ENCODE results near the gene ADCYAP1R1. TPM values are rescaled to one million over a fixed set of nuclear protein-coding genes. Genes with fewer than 3 reads are reported as not detected.

ADCYAP1R1 gene
- total RNA-seq, result not detected in 2 replicates

DNA sequence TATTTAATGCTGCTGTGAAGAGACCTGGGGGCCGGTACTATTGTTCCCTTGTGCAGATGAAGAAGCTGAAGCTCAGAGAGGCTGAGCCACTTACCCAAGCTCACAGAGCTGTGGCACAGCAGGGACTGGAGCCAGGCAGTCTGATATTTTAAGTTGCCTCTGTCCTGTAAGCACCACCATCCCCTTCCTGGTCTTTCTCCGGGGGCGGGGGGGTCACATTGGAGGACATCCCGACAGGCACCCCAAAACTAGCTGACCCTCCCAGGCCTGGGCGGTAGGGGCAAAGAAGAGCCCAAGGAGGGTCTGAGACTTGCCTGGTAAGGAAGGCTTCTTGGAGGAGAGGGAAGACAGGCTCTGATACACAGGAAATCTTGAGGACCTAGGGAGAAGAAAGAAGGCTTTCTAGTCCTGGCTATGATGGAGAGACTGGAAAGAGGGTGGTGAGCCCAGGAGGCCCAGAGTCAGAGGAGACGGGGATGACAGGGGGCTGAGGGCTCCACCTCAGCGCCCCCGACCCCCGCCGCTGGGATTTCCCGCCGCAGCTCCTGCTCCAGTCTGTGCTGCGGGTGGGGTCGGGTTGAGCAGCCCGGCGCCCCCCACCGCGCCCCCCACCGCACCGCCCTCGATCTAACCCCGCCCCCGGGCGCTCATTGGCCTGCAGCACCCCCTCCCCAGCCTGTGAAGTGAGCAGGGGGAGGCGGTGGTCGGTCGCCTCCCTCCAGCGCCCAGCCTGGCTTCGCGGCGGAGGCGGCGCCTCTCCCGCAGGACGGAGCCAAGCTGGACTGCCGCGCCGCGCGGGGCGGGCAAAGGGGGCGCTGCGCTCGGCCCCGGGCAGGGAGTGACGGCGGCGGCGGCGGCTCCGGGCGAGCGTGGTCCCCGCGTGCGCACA, at the start of gene ADCYAP1R1:
TSS of gene ADCYAP1R1 (plus strand) at position 711 of the 889 bp plus-strand sequence. CDS start 10,957 bp downstream, outside the sequence.

Other genes with a start within 250 kb of the ADCYAP1R1 start
- gene AQP1, start 140.5 kb upstream of the ADCYAP1R1 start, total RNA-seq, result not detected in 2 replicates
- gene GHRHR, start 88.4 kb upstream of the ADCYAP1R1 start, total RNA-seq, result not detected in 2 replicates

All from airway epithelial cell (primary cell).